Liver (tissue), 9 donors: ENCODE data around the gene ENTPD6. TPM values are rescaled to one million over a fixed set of nuclear protein-coding genes. Genes with fewer than 3 reads are reported as not detected.

ENCODE experiments used
- DNase-seq: peaks from one replicate; pipeline ENCODE4 v3.0.0-alpha.2; 2017; ENCODE audit warnings: low spot score
- H3K27ac ChIP-seq, 2 donors: one replicate each; pipeline ENCODE4 v1.7.0; 2013; ENCODE audit warnings: inconsistent platforms in 2 of 2, low read length in 2 of 2, control low read depth in 1 of 2, low read depth in 1 of 2, mild to moderate bottlenecking in 1 of 2
- H3K27me3 ChIP-seq, 4 donors: one replicate each; pipeline versions ENCODE4 v1.6.1 to v1.7.0; 2013; ENCODE audit warnings: low read length in 3 of 4, inconsistent platforms in 1 of 4, mild to moderate bottlenecking in 1 of 4, moderate library complexity in 1 of 4; ENCODE audit not compliant: control insufficient read depth in 4 of 4, insufficient read depth in 4 of 4
- H3K36me3 ChIP-seq, 4 donors: one replicate each; pipeline versions ENCODE4 v1.6.1 to v1.7.0; 2013; ENCODE audit warnings: low read length in 3 of 4, mild to moderate bottlenecking in 3 of 4, low read depth in 1 of 4, moderate library complexity in 1 of 4; ENCODE audit not compliant: control insufficient read depth in 4 of 4, insufficient read depth in 3 of 4
- H3K4me1 ChIP-seq, 4 donors: one replicate each; pipeline versions ENCODE4 v1.6.1 to v1.7.0; 2013; ENCODE audit warnings: low read length in 3 of 4, mild to moderate bottlenecking in 3 of 4, moderate library complexity in 1 of 4; ENCODE audit not compliant: control insufficient read depth in 4 of 4, insufficient read depth in 4 of 4
- H3K4me3 ChIP-seq, 3 donors: one replicate each; pipeline versions ENCODE4 v1.6.1 to v1.7.0; 2013; ENCODE audit warnings: low read length in 3 of 3, control low read depth in 1 of 3, low read depth in 1 of 3, mild to moderate bottlenecking in 1 of 3
- H3K9ac ChIP-seq, 2 donors: one replicate each; pipeline ENCODE4 v1.7.0; 2013; ENCODE audit warnings: low read length in 2 of 2, mild to moderate bottlenecking in 2 of 2, moderate library complexity in 2 of 2, control low read depth in 1 of 2, low read depth in 1 of 2
- H3K9me3 ChIP-seq, 4 donors: one replicate each; pipeline versions ENCODE4 v1.6.1 to v1.7.0; 2013; ENCODE audit warnings: low read length in 3 of 4; ENCODE audit not compliant: control insufficient read depth in 4 of 4
- CTCF ChIP-seq: fragments of 150-350 bp; IDR thresholded peaks from 2 replicates; pipeline ENCODE4 v1.5.1; 2017; ENCODE audit warnings: improper control_type of control experiment, low read depth, low read length; ENCODE audit not compliant: missing input control
- EGR1 ChIP-seq, 2 donors: IDR thresholded peaks; 2 replicates each; pipeline ENCODE4 v1.6.1; 2016 to 2018; ENCODE audit warnings: antibody characterized with exemption in 2 of 2, low read depth in 2 of 2
- FOXA1 ChIP-seq: IDR thresholded peaks from 2 replicates; pipeline ENCODE4 v1.6.1; 2016; ENCODE audit warnings: antibody characterized with exemption
- FOXA2 ChIP-seq: IDR thresholded peaks from 2 replicates; pipeline ENCODE4 v1.6.1; 2016; ENCODE audit warnings: antibody characterized with exemption
- GABPA ChIP-seq, 2 donors: IDR thresholded peaks in 1 of 2; conservative IDR thresholded peaks in 1 of 2; 2 replicates each; pipeline ENCODE4 v1.6.1; 2016; ENCODE audit warnings: antibody characterized with exemption in 2 of 2, mild to moderate bottlenecking in 1 of 2, moderate library complexity in 1 of 2
- HNF4A ChIP-seq, 2 donors: conservative IDR thresholded peaks; 2 replicates each; pipeline ENCODE4 v1.6.1; 2016; ENCODE audit warnings: antibody characterized with exemption in 2 of 2, mild to moderate bottlenecking in 2 of 2
- HNF4G ChIP-seq: IDR thresholded peaks from 2 replicates; pipeline ENCODE4 v1.6.1; 2016; ENCODE audit warnings: antibody characterized with exemption
- JUND ChIP-seq, 2 donors: IDR thresholded peaks; 2 replicates each; pipeline ENCODE4 v1.6.1; 2016; ENCODE audit warnings: antibody characterized with exemption in 2 of 2
- MAX ChIP-seq: IDR thresholded peaks from 2 replicates; pipeline ENCODE4 v1.6.1; 2016; ENCODE audit warnings: antibody characterized with exemption
- NR2F2 ChIP-seq: IDR thresholded peaks from 2 replicates; pipeline ENCODE4 v1.6.1; 2016; ENCODE audit warnings: antibody characterized with exemption
- RAD21 ChIP-seq, 2 donors: IDR thresholded peaks; 2 replicates each; pipeline ENCODE4 v1.6.1; 2016; ENCODE audit warnings: antibody characterized with exemption in 2 of 2, mild to moderate bottlenecking in 2 of 2
- RXRA ChIP-seq, 2 donors: IDR thresholded peaks; 2 replicates each; pipeline ENCODE4 v1.6.1; 2017 to 2018; ENCODE audit warnings: antibody characterized with exemption in 2 of 2, mild to moderate bottlenecking in 1 of 2
- SP1 ChIP-seq: IDR thresholded peaks from 2 replicates; pipeline ENCODE4 v1.6.1; 2018; ENCODE audit warnings: antibody characterized with exemption, mild to moderate bottlenecking
- TAF1 ChIP-seq: conservative IDR thresholded peaks from 2 replicates; pipeline ENCODE4 v1.6.1; 2016; ENCODE audit warnings: antibody characterized with exemption, mild to moderate bottlenecking
- YY1 ChIP-seq: IDR thresholded peaks from 2 replicates; pipeline ENCODE4 v1.6.1; 2016; ENCODE audit warnings: antibody characterized with exemption, mild to moderate bottlenecking
- WGBS: extraction: QIAGEN DNeasy Blood & Tissue Kit; methylation state at CpG from one replicate; pipeline ENCODE4 v1.1.7; 2013; 5-methylcytosine and 5-hydroxymethylcytosine counted together
- polyA plus RNA-seq, 2 donors: library from polyadenylated mRNA; stranded (reverse) in 1 of 2; unstranded in 1 of 2; fragments of 200-250 nt in 1 of 2; fragments of >200 nt in 1 of 2; fragmentation: Nextera tagmentation in 1 of 2; extraction: Ambion mirVana in 1 of 2; gene quantifications; one replicate each; pipeline versions ENCODE4 v1.2.1 to v1.2.3, GENCODE V29; 2013 to 2015
- total RNA-seq, 2 donors: library from RNA; depleted of rRNA; stranded (reverse); fragments of >200 nt; gene quantifications; one replicate each; pipeline ENCODE4 v1.2.3, GENCODE V29; 2014
- TF ChIP-seq, protein P1 (sequence below): IDR thresholded peaks from 2 replicates; pipeline ENCODE4 v1.6.1; 2016; ENCODE audit warnings: antibody characterized with exemption
- TF ChIP-seq, protein P2 (sequence below): IDR thresholded peaks from 2 replicates; pipeline ENCODE4 v1.6.1; 2016; ENCODE audit warnings: antibody characterized with exemption, mild to moderate bottlenecking
- TF ChIP-seq, protein P3 (sequence below): IDR thresholded peaks from 2 replicates; pipeline ENCODE4 v1.6.1; 2016; ENCODE audit warnings: antibody characterized with exemption
- donor health status: healthy.
- donor health status: healthy.
- donor health status: healthy.
- donor health status: healthy.
- donor health status: healthy.

ENTPD6 gene
- total and polyA plus RNA-seq, 4 donors: 14.9 to 29.9 (median 24.4) TPM

DNA sequence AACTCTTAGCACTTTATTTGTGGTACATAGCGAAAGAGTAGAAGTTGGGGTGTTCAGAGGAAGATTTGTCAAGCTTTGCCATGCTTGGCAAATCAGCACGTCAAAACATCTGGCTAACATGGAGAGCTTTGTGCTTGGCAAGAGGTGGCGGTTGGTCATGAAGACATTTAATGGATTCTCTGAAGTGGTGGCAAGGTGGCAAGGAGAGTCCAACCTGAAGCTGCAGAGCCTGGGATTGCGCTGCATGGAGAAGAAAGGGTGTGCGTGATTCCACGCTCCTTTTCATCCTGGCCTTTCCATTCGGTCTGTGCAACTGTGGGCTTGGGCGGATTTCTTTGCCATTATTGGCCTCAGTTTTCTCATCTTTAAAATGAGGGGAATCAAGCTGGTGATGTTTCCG is 55.5 kb downstream of the ENTPD6 start:
- no peaks in the 10 kb centered on the region for H3K9me3 ChIP-seq
- WGBS: 97% methylated on average over 9 of the region's 9 CpGs
- no peak overlapping the region for H3K9ac ChIP-seq
- no peaks in the 10 kb centered on the region for H3K36me3 ChIP-seq
- TF ChIP-seq SP1: no peak
- TF ChIP-seq GABPA (IDR thresholded peaks at IDR 0.05 in 1 of 2, conservative IDR thresholded peaks at IDR 0.05 in 1 of 2): no peak
- H3K4me1 ChIP-seq: peaks cover 3 to 32% (median 18%) of the 10 kb centered on the region in 4 donors
- no peaks in the 10 kb centered on the region for H3K27me3 ChIP-seq
- H3K4me3 ChIP-seq: no peak overlapping the region
- DNase-seq: no peak
- no peak overlapping the region for H3K27ac ChIP-seq

DNA sequence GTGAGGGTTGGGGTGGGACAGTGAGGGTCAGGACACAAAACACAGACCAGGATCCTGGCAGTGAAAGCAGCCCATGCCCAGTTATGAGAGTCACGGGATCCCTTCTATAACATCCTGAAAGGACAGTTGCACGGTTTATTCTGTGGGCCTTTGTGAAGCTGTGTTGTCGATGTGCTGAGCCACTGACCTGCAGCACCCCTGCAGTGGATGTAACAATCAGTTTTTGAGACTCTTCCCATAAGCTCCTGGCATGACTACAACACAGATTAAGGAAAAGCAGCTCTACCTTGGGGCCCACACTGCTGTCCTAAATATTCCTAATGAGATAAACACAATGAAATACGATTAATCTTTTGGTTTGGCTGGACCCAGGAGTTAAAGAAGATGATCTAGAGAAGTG is 56.0 kb downstream of the ENTPD6 start:
- WGBS: 93% methylated on average over 4 of the region's 4 CpGs
- Histone ChIP-seq H3K36me3 (no peaks in the 10 kb centered on the region), H3K27me3 (no peaks in the 10 kb centered on the region), H3K27ac (no peak overlapping the region), H3K9ac (no peak overlapping the region), H3K4me1 (peaks cover 3 to 36% (median 17%) of the 10 kb centered on the region in 4 donors), H3K4me3 (no peak overlapping the region), H3K9me3 (no peaks in the 10 kb centered on the region)
- TF ChIP-seq GABPA (IDR thresholded peaks at IDR 0.05 in 1 of 2, conservative IDR thresholded peaks at IDR 0.05 in 1 of 2): no peak
- TF ChIP-seq FOXA1: no peak
- TF ChIP-seq HNF4A (conservative IDR thresholded peaks at IDR 0.05): no peak
- TF ChIP-seq RAD21 (IDR thresholded peaks at IDR 0.05): no peak
- no peak for TF ChIP-seq HNF4G
- no peak for TF ChIP-seq CTCF
- TF ChIP-seq, protein P1, sequence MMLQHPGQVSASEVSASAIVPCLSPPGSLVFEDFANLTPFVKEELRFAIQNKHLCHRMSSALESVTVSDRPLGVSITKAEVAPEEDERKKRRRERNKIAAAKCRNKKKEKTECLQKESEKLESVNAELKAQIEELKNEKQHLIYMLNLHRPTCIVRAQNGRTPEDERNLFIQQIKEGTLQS: no peak
- TF ChIP-seq TAF1: no peak
- TF ChIP-seq, protein P2, sequence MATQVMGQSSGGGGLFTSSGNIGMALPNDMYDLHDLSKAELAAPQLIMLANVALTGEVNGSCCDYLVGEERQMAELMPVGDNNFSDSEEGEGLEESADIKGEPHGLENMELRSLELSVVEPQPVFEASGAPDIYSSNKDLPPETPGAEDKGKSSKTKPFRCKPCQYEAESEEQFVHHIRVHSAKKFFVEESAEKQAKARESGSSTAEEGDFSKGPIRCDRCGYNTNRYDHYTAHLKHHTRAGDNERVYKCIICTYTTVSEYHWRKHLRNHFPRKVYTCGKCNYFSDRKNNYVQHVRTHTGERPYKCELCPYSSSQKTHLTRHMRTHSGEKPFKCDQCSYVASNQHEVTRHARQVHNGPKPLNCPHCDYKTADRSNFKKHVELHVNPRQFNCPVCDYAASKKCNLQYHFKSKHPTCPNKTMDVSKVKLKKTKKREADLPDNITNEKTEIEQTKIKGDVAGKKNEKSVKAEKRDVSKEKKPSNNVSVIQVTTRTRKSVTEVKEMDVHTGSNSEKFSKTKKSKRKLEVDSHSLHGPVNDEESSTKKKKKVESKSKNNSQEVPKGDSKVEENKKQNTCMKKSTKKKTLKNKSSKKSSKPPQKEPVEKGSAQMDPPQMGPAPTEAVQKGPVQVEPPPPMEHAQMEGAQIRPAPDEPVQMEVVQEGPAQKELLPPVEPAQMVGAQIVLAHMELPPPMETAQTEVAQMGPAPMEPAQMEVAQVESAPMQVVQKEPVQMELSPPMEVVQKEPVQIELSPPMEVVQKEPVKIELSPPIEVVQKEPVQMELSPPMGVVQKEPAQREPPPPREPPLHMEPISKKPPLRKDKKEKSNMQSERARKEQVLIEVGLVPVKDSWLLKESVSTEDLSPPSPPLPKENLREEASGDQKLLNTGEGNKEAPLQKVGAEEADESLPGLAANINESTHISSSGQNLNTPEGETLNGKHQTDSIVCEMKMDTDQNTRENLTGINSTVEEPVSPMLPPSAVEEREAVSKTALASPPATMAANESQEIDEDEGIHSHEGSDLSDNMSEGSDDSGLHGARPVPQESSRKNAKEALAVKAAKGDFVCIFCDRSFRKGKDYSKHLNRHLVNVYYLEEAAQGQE: no peak
- TF ChIP-seq JUND (IDR thresholded peaks at IDR 0.05): no peak
- no peak for TF ChIP-seq MAX
- no peak for TF ChIP-seq RXRA (IDR thresholded peaks at IDR 0.05)
- no peak for TF ChIP-seq YY1
- no peak for TF ChIP-seq FOXA2
- TF ChIP-seq, protein P3, sequence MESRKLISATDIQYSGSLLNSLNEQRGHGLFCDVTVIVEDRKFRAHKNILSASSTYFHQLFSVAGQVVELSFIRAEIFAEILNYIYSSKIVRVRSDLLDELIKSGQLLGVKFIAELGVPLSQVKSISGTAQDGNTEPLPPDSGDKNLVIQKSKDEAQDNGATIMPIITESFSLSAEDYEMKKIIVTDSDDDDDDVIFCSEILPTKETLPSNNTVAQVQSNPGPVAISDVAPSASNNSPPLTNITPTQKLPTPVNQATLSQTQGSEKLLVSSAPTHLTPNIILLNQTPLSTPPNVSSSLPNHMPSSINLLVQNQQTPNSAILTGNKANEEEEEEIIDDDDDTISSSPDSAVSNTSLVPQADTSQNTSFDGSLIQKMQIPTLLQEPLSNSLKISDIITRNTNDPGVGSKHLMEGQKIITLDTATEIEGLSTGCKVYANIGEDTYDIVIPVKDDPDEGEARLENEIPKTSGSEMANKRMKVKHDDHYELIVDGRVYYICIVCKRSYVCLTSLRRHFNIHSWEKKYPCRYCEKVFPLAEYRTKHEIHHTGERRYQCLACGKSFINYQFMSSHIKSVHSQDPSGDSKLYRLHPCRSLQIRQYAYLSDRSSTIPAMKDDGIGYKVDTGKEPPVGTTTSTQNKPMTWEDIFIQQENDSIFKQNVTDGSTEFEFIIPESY: no peak
- no peak for TF ChIP-seq NR2F2
- TF ChIP-seq EGR1 (IDR thresholded peaks at IDR 0.05; ENCODE audit: low read depth in 2 of 2): no peak
- no peak for TF ChIP-seq SP1
- no peak for DNase-seq
